Lower leg skin (tissue), 4 donors: ENCODE measurements around the gene SNX30. TPM values are rescaled to one million over a fixed set of nuclear protein-coding genes. Genes with fewer than 3 reads are reported as not detected.

Source experiments
- DNase-seq, 2 donors: peaks; one replicate each; pipeline ENCODE4 v3.0.0-alpha.2; 2019; ENCODE audit warnings: low spot score in 2 of 2
- H3K4me3 ChIP-seq: fragments of 200-600 bp; sonication (generic); 2 replicates; pipeline ENCODE4 v1.5.1; 2017; ENCODE audit warnings: mild to moderate bottlenecking, low read depth; ENCODE audit not compliant: poor library complexity, severe bottlenecking
- CTCF ChIP-seq, 3 donors: fragments of 450-650 bp; IDR thresholded peaks; one replicate each; pipeline ENCODE4 v1.5.1; 2016; ENCODE audit warnings: antibody characterized with exemption in 3 of 3, mild to moderate bottlenecking in 3 of 3, moderate library complexity in 2 of 3
- POLR2A ChIP-seq, 2 donors: fragments of 450-650 bp; IDR thresholded peaks; one replicate each; pipeline ENCODE4 v1.6.1; 2016 to 2017; ENCODE audit warnings: antibody characterized with exemption in 2 of 2, mild to moderate bottlenecking in 1 of 2, moderate library complexity in 1 of 2
- WGBS, 2 donors: methylation state at CpG; one replicate each; pipeline ENCODE4 v1.1.5; 2018; 5-methylcytosine and 5-hydroxymethylcytosine counted together
- intact Hi-C: fragments of 100-400 bp; cut with DNase I; formaldehyde crosslinking; loops from one replicate; pipeline ENCODE4 v1.15.0; 2023; ENCODE audit warnings: low total_unique reads
- total RNA-seq, 4 donors: library from RNA; depleted of rRNA; stranded (reverse); fragments of >200 nt; gene quantifications; one replicate each; pipeline ENCODE4 v1.1.0, GENCODE V29; 2016

The SNX30 gene
- total RNA-seq, 4 donors from 2014 or later = 7.6 to 16.5 (median 13.0) TPM

- 76 to 80% methylated on average over 4 of the region's 4 CpGs for WGBS, 2 donors
- DNase-seq = no peak
- H3K4me3 ChIP-seq = no peak overlapping the region
- intact Hi-C loops = no loop called here
- no peak for TF ChIP-seq CTCF (IDR thresholded peaks at IDR 0.05)
- no peak for TF ChIP-seq POLR2A (IDR thresholded peaks at IDR 0.05)
Measured at GRCh38 chr9:112900488-112900887, 149.9 kb downstream of the SNX30 start.

GRCh38 chr9:112900901-112901300 lies 150.3 kb downstream of the SNX30 start:
- 55 to 68% methylated on average over 1 of the region's 1 CpG for WGBS, 2 donors
- H3K4me3 ChIP-seq = no peak overlapping the region
- TF ChIP-seq CTCF (IDR thresholded peaks at IDR 0.05) (no peak), POLR2A (IDR thresholded peaks at IDR 0.05) (no peak)
- intact Hi-C loops = no loop called here
- no peak for DNase-seq

- intact Hi-C loops = no loop called here
- no peak for TF ChIP-seq CTCF (IDR thresholded peaks at IDR 0.05)
- TF ChIP-seq POLR2A (IDR thresholded peaks at IDR 0.05) = no peak
- H3K4me3 ChIP-seq = no peak overlapping the region
- no peak for DNase-seq
- 65% methylated on average over 4 of the region's 4 CpGs for WGBS, 2 donors
Measured at GRCh38 chr9:112905084-112905483, 154.5 kb downstream of the SNX30 start.

- TF ChIP-seq CTCF (IDR thresholded peaks at IDR 0.05) (no peak), POLR2A (IDR thresholded peaks at IDR 0.05) (no peak)
- DNase-seq = no peak
- WGBS, 2 donors = 55% methylated on average over 2 of the region's 2 CpGs
- intact Hi-C loops = no loop called here
- no peak overlapping the region for H3K4me3 ChIP-seq
Measured at GRCh38 chr9:112911736-112912135, 161.2 kb downstream of the SNX30 start.

- no peak for TF ChIP-seq POLR2A (IDR thresholded peaks at IDR 0.05)
- no peak for TF ChIP-seq CTCF (IDR thresholded peaks at IDR 0.05)
- 74 to 85% methylated on average over 3 of the region's 3 CpGs for WGBS, 2 donors
- H3K4me3 ChIP-seq = no peak overlapping the region
- intact Hi-C loops = no loop called here
- DNase-seq = no peak
Measured at GRCh38 chr9:112912636-112913035, 162.1 kb downstream of the SNX30 start.

GRCh38 chr9:112913326-112913725 lies 162.8 kb downstream of the SNX30 start:
- DNase-seq = no peak
- intact Hi-C loops = no loop called here
- TF ChIP-seq CTCF (IDR thresholded peaks at IDR 0.05) = no peak
- no peak for TF ChIP-seq POLR2A (IDR thresholded peaks at IDR 0.05)
- 92 to 95% methylated on average over 4 of the region's 4 CpGs for WGBS, 2 donors
- no peak overlapping the region for H3K4me3 ChIP-seq
